SK-N-SH (cell line): ENCODE data around the gene OR10G8. TPM values are rescaled to one million over a fixed set of nuclear protein-coding genes. Genes with fewer than 3 reads are reported as not detected.
A peak's percentile ranks its signal among the peaks of the same experiment; 100 is the strongest.

Source experiments
- CTCF ChIA-PET: fragments of 300-600, 350-600 bp; formaldehyde crosslinking; extraction: SDS; loops from one replicate; lab custom pipeline; 2021; lab: Yijun Ruan, JAX
- POLR2A ChIA-PET: fragments of 350-600 bp; sonication (Branson Sonifier 250); formaldehyde crosslinking; extraction: SDS; loops from one replicate; lab custom pipeline; 2020; ENCODE audit warnings: antibody characterized with exemption, inconsistent platforms; lab: Yijun Ruan, JAX
- DNase-seq: peaks from one replicate; pipeline ENCODE4 v3.0.0; 2012
- H2AFZ ChIP-seq: fragments of 200-600 bp; sonication (generic); 2 replicates; pipeline ENCODE4 v1.8.1; 2016; ENCODE audit warnings: antibody characterized with exemption, mild to moderate bottlenecking, low read depth
- H3F3A ChIP-seq: fragments of 200-600 bp; sonication (generic); replicated peaks from 2 replicates; pipeline ENCODE3; 2016; ENCODE audit warnings: antibody characterized with exemption, mild to moderate bottlenecking; ENCODE audit not compliant: insufficient read depth
- H3K27ac ChIP-seq, 2 experiments: fragments of 200-500 bp in 1 of 2; fragments of 200-600 bp in 1 of 2; sonication (Bioruptor generic) in 1 of 2; sonication (generic), shearing (Covaris generic) in 1 of 2; 2 replicates each; pipeline versions ENCODE4 v1.5.1 to v1.6.1; 2014 to 2016; ENCODE audit warnings: low read depth in 2 of 2, inconsistent platforms in 1 of 2, low read length in 1 of 2, mild to moderate bottlenecking in 1 of 2, mixed read lengths in 1 of 2
- H3K27me3 ChIP-seq: fragments of 200-600 bp; sonication (generic), shearing (Covaris generic); 2 replicates; pipeline ENCODE4 v1.6.1; 2016; ENCODE audit warnings: mixed run types; ENCODE audit not compliant: insufficient read depth
- H3K36me3 ChIP-seq, 2 experiments: fragments of 200-500 bp in 1 of 2; fragments of 200-600 bp in 1 of 2; sonication (Bioruptor generic) in 1 of 2; sonication (generic) in 1 of 2; replicated peaks in 1 of 2; 2 replicates each; pipeline versions ENCODE3 to v1.5.1; 2014 to 2016; ENCODE audit warnings: low read length in 1 of 2, mild to moderate bottlenecking in 1 of 2; ENCODE audit not compliant: insufficient read depth in 2 of 2, control insufficient read depth in 1 of 2
- H3K4me1 ChIP-seq, 2 experiments: fragments of 200-500 bp in 1 of 2; fragments of 200-600 bp in 1 of 2; sonication (Bioruptor generic) in 1 of 2; sonication (generic), shearing (Covaris generic) in 1 of 2; 2 replicates each; pipeline versions ENCODE4 v1.5.1 to v1.6.1; 2014 to 2016; ENCODE audit warnings: low read depth in 1 of 2, low read length in 1 of 2, mixed run types in 1 of 2; ENCODE audit not compliant: insufficient read depth in 2 of 2, control insufficient read depth in 1 of 2
- H3K4me2 ChIP-seq: fragments of 200-600 bp; sonication (generic), shearing (Covaris generic); 2 replicates; pipeline ENCODE4 v1.6.1; 2017; ENCODE audit warnings: mixed run types
- H3K4me3 ChIP-seq, 2 experiments: fragments of 200-500 bp in 1 of 2; fragments of 200-600 bp in 1 of 2; sonication (Bioruptor generic) in 1 of 2; sonication (generic), shearing (Covaris generic) in 1 of 2; 2 replicates each; pipeline versions ENCODE4 v1.5.1 to v1.8.1; 2014 to 2016; ENCODE audit warnings: low read depth in 2 of 2, inconsistent platforms in 1 of 2, low read length in 1 of 2, mild to moderate bottlenecking in 1 of 2, mixed read lengths in 1 of 2, moderate library complexity in 1 of 2
- H3K79me2 ChIP-seq: fragments of 200-600 bp; sonication (generic); 2 replicates; pipeline ENCODE4 v1.8.1; 2017; ENCODE audit warnings: mild to moderate bottlenecking; ENCODE audit not compliant: insufficient read depth
- H3K9ac ChIP-seq: fragments of 200-600 bp; sonication (generic); 2 replicates; pipeline ENCODE4 v1.6.1; 2017; ENCODE audit warnings: mixed run types
- H3K9me2 ChIP-seq: fragments of 200-600 bp; sonication (generic); 2 replicates; pipeline ENCODE4 v1.6.1; 2017; ENCODE audit warnings: mixed run types
- H3K9me3 ChIP-seq: fragments of 200-600 bp; sonication (generic); 2 replicates; pipeline ENCODE4 v1.6.1; 2017; ENCODE audit warnings: mixed run types, mild to moderate bottlenecking, moderate library complexity
- H4K20me1 ChIP-seq: fragments of 200-600 bp; sonication (generic); 2 replicates; pipeline ENCODE4 v1.6.1; 2017; ENCODE audit warnings: mild to moderate bottlenecking, mixed run types; ENCODE audit not compliant: insufficient read depth
- CHD2 ChIP-seq: fragments of 150-350 bp; IDR thresholded peaks from 2 replicates; pipeline ENCODE4 v1.6.1; 2018; ENCODE audit warnings: low read length; ENCODE audit not compliant: partially characterized antibody
- ELF1 ChIP-seq: IDR thresholded peaks from 2 replicates; pipeline ENCODE4 v1.4.0; 2012
- EZH2phosphoT487 ChIP-seq: fragments of 200-600 bp; sonication (generic); IDR thresholded peaks from 2 replicates; pipeline ENCODE4 v1.6.1; 2017; ENCODE audit warnings: low read depth, mixed run types, mild to moderate bottlenecking, antibody characterized with exemption, moderate library complexity, borderline replicate concordance
- FOSL2 ChIP-seq: IDR thresholded peaks from 2 replicates; pipeline ENCODE4 v1.4.0; 2012; ENCODE audit warnings: low read depth, mild to moderate bottlenecking, moderate library complexity, borderline replicate concordance
- GABPA ChIP-seq: IDR thresholded peaks from 2 replicates; pipeline ENCODE4 v1.4.0; 2012; ENCODE audit warnings: low read depth, mild to moderate bottlenecking
- GATA2 ChIP-seq: sonication (generic); formaldehyde crosslinking; IDR thresholded peaks from 2 replicates; pipeline ENCODE4 v1.5.0; 2020; ENCODE audit warnings: mild to moderate bottlenecking, missing genetic modification reagents
- JUND ChIP-seq: IDR thresholded peaks from 2 replicates; pipeline ENCODE4 v1.4.0; 2012
- MEF2A ChIP-seq: IDR thresholded peaks from 2 replicates; pipeline ENCODE4 v1.4.0; 2012; ENCODE audit warnings: low read depth, borderline replicate concordance
- NRF1 ChIP-seq: IDR thresholded peaks from 2 replicates; pipeline ENCODE4 v1.6.1; 2012; ENCODE audit warnings: low read depth, mild to moderate bottlenecking, low read length
- POLR2AphosphoS5 ChIP-seq: IDR thresholded peaks from 2 replicates; pipeline ENCODE4 v1.6.1; 2012; ENCODE audit warnings: low read depth, low read length
- RAD21 ChIP-seq: IDR thresholded peaks from 2 replicates; pipeline ENCODE4 v1.6.1; 2012; ENCODE audit warnings: mild to moderate bottlenecking, low read length
- RFX5 ChIP-seq: IDR thresholded peaks from 2 replicates; pipeline ENCODE4 v1.6.1; 2012; ENCODE audit warnings: mild to moderate bottlenecking, improper control_type of control experiment, low read length
- TAF1 ChIP-seq: IDR thresholded peaks from 2 replicates; pipeline ENCODE4 v1.6.1; 2012; ENCODE audit warnings: low read depth, mild to moderate bottlenecking, low read length, moderate library complexity, borderline replicate concordance
- TCF12 ChIP-seq: IDR thresholded peaks from 2 replicates; pipeline ENCODE4 v1.4.0; 2012
- whole genome bisulfite sequencing: methylation state at CpG from one replicate; pipeline ENCODE4 v1.1.6; 2017; ENCODE audit warnings: low lambda C conversion rate; 5-methylcytosine and 5-hydroxymethylcytosine counted together
- polyA plus RNA-seq, 3 experiments: library from polyadenylated mRNA; depleted of rRNA; stranded (reverse); fragments of >200 nt; gene quantifications; 2 replicates each; pipeline ENCODE4 v1.2.3, GENCODE V29; 2012
- TF ChIP-seq, protein P1 (sequence below): fragments of 150-350 bp; IDR thresholded peaks from 2 replicates; pipeline ENCODE4 v1.6.1; 2016; ENCODE audit warnings: mild to moderate bottlenecking, low read depth, low read length
- TF ChIP-seq, protein P2 (sequence below): IDR thresholded peaks from 2 replicates; pipeline ENCODE4 v1.4.0; 2012; ENCODE audit warnings: low read depth, borderline replicate concordance
- TF ChIP-seq, protein P3 (sequence below): fragments of 150-350 bp; IDR thresholded peaks from 2 replicates; pipeline ENCODE4 v1.6.1; 2017; ENCODE audit warnings: antibody characterized with exemption, low read length, low read depth, borderline replicate concordance

The OR10G8 gene
- polyA plus RNA-seq, 1 of the 3 experiments (the other 2 are of a cell fraction) = not detected

DNA sequence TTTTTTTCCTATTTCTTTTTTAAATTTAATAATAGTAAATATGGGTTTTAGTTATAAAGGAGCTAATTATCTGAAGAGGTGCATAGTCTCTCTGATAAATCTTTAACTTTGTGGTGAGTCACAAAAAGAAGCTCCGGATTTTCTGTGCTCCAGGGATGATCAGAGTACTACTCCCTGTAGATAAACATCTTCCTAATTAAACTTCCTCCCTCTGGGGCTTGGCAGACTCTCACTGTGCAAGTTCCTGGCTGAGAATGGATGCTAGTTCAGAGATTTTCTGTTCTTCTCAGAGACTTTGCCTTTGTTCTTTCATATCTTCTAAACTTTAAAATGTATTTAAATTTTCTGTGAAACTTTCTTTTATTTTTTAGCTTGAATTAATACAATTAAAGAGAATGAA lies 14.7 kb downstream of the OR10G8 start, which contains the start of gene OR10G7:
Gene OR10G7 (minus strand): TSS at position 72 of the 400 bp plus-strand sequence. CDS start 2,324 bp downstream, outside the sequence.
- Histone ChIP-seq H3K27me3 (peaks cover 8% of the 10 kb centered on the region; the same call in 1 of the 2 replicates), H3K9me3 (no peaks in the 10 kb centered on the region), H3K79me2 (no peaks in the 10 kb centered on the region), H2AFZ (no peak within 1 kb of the TSS), H3K4me1 (no peaks in the 10 kb centered on the region), H3K4me2 (no peak within 1 kb of the TSS), H3F3A (no peaks in the 10 kb centered on the region), H3K27ac (no peak within 1 kb of the TSS), H3K9me2 (no peaks in the 10 kb centered on the region; the same call in 1 of the 2 replicates), H3K4me3 (no peak within 1 kb of the TSS), H3K36me3 (no peaks in the 10 kb centered on the region), H3K9ac (no peak within 1 kb of the TSS), H4K20me1 (no peaks in the 10 kb centered on the region)
- no peak for TF ChIP-seq EZH2phosphoT487
- WGBS = 0% methylated on average over 1 of the region's 1 CpG
- DNase-seq = peak; percentile 11
- CTCF ChIA-PET = no interaction called here
- POLR2A ChIA-PET = no interaction called here

DNA sequence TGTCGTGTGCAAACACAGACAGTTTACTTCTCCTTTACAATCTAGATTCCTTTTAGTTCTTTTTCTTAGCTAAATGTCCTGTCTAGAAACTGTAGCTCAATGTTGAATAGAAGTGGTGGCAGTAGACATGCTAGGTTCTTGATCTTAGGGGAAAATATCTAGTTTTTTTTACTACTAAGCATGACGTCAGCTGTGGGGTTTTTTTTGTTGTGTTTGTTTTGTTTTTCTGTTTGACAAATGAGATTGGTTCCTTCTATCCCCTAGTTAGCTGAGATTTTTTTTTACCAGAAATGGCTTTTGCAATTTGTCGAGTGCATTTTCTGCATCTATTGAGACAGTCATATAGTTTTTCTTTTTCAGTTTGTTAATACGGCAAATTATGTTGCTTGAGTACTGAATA lies 16.8 kb downstream of the OR10G8 start:
- 23% methylated on average over 4 of the region's 4 CpGs for WGBS
- no peaks in the 10 kb centered on the region for H3K9me3 ChIP-seq
- no peak for TF ChIP-seq ELF1
- TF ChIP-seq MEF2A = no peak
- TF ChIP-seq, protein P1, sequence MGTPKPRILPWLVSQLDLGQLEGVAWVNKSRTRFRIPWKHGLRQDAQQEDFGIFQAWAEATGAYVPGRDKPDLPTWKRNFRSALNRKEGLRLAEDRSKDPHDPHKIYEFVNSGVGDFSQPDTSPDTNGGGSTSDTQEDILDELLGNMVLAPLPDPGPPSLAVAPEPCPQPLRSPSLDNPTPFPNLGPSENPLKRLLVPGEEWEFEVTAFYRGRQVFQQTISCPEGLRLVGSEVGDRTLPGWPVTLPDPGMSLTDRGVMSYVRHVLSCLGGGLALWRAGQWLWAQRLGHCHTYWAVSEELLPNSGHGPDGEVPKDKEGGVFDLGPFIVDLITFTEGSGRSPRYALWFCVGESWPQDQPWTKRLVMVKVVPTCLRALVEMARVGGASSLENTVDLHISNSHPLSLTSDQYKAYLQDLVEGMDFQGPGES = no peak
- TF ChIP-seq, protein P2, sequence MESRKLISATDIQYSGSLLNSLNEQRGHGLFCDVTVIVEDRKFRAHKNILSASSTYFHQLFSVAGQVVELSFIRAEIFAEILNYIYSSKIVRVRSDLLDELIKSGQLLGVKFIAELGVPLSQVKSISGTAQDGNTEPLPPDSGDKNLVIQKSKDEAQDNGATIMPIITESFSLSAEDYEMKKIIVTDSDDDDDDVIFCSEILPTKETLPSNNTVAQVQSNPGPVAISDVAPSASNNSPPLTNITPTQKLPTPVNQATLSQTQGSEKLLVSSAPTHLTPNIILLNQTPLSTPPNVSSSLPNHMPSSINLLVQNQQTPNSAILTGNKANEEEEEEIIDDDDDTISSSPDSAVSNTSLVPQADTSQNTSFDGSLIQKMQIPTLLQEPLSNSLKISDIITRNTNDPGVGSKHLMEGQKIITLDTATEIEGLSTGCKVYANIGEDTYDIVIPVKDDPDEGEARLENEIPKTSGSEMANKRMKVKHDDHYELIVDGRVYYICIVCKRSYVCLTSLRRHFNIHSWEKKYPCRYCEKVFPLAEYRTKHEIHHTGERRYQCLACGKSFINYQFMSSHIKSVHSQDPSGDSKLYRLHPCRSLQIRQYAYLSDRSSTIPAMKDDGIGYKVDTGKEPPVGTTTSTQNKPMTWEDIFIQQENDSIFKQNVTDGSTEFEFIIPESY = no peak
- no peak for TF ChIP-seq CHD2
- TF ChIP-seq TCF12 = no peak
- TF ChIP-seq GATA2 (CRISPR knock-in tag) = no peak
- TF ChIP-seq EZH2phosphoT487 = no peak
- TF ChIP-seq, protein P3, sequence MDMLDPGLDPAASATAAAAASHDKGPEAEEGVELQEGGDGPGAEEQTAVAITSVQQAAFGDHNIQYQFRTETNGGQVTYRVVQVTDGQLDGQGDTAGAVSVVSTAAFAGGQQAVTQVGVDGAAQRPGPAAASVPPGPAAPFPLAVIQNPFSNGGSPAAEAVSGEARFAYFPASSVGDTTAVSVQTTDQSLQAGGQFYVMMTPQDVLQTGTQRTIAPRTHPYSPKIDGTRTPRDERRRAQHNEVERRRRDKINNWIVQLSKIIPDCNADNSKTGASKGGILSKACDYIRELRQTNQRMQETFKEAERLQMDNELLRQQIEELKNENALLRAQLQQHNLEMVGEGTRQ = no peak
- no peak for TF ChIP-seq JUND
- no peak for TF ChIP-seq TAF1
- no peak for TF ChIP-seq RFX5
- no peak for TF ChIP-seq GABPA
- no peak for TF ChIP-seq POLR2AphosphoS5
- TF ChIP-seq NRF1 = no peak
- TF ChIP-seq FOSL2 = no peak
- no peak for TF ChIP-seq RAD21
- TF ChIP-seq, all 33 proteins: peak for 0
- no peaks in the 10 kb centered on the region for H3K36me3 ChIP-seq
- no peaks in the 10 kb centered on the region for H3F3A ChIP-seq
- H3K27ac ChIP-seq = no peak overlapping the region
- no peak overlapping the region for H2AFZ ChIP-seq
- H3K9me2 ChIP-seq = no peaks in the 10 kb centered on the region; the same call in 1 of the 2 replicates
- no peaks in the 10 kb centered on the region for H3K79me2 ChIP-seq
- no peak overlapping the region for H3K9ac ChIP-seq
- H4K20me1 ChIP-seq = no peaks in the 10 kb centered on the region
- no peak for DNase-seq
- no peak overlapping the region for H3K4me2 ChIP-seq
- CTCF ChIA-PET = no interaction called here
- H3K4me3 ChIP-seq = no peak overlapping the region
- H3K27me3 ChIP-seq = peaks cover 8% of the 10 kb centered on the region; the same call in 1 of the 2 replicates
- no peaks in the 10 kb centered on the region for H3K4me1 ChIP-seq
- POLR2A ChIA-PET = no interaction called here
